Kidney tubule cell (primary cell): ENCODE data around the gene RPA3.
"Not testable (repeated sequence)": the region's sequence is repeated elsewhere in the genome, so short reads cannot be mapped to it uniquely, and the experiment has no call there.

Experiments
- DNase-seq: peaks from one replicate; pipeline ENCODE4 v3.0.0-alpha.2; 2018; ENCODE audit warnings: low spot score

The RPA3 gene

DNA sequence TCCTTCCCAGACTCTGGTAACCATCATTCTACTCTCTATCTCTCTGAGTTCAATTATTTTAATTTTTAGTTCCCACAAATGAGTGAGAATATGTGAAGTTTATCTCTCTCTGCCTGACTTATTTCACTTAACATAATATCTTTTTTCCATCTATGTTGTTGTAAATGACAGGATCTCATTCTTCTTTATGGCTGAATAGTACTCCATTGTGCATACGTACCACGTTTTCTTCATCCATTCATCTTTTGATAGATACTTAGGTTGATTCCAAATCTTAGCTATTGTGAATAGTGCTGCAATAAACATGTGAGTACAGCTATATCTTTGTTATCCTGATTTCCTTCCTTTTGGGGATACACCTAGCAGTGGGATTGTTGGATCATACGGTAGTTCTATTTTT is 23.9 kb downstream of the RPA3 start:
- DNase-seq = no peak

DNA sequence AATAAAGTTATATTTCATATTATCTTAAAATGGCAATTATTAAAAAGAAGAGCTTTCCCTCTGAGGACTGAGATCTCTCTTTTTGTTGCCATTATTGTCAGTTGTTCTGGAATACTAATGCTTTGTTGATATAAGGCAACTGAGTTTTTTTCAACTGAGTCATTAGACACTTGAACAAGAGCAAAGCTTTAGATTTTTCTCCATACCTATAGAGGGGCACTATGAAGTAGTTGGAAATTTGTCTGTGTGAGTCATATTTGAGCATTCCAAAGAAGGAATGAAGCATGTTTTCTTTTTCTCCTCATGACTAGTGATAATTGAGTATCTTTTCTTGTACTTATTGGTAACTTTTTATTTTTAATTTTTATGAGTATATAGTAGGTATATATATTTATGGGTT is 24.5 kb downstream of the RPA3 start:
- DNase-seq = peak; percentile 88

DNA sequence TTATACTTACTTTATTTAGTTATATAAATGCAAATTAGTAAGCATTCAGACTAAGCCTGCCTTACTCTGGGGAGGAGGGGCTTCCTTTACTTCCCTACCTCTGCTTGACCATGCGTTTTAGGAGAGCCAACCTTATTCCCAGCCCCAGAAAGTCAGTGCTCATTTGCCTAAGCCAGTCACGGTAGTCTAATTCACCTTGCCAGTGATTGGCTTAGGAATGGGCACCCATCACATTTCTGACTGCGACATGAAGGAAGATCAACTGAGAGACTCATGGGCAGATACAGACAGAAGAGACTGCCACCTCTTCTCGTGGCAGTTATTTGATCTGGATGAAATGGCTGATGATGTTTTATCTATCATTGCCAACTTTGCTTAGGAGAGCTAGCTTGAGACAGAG is 29.5 kb downstream of the RPA3 start:
- no peak for DNase-seq

DNA sequence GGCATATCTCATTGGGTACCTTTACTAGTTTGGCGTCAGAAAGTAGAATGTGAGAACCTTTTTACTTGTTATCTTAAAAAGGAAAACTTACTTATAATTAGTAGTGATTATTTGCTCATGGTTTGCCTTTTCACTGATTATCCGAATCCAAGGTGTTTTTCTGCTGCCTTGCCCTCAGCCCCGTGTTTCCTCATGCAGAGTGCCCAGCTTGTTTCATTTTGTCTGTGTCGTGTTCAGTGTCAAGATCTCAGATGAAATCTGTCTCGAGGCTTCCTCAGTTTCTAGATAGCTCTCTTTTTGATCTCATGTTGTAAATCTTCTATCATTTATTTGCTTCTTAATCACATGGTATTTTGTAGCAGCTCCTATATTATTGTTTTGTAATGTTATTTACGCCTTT is 30.1 kb downstream of the RPA3 start:
- no peak for DNase-seq

DNA sequence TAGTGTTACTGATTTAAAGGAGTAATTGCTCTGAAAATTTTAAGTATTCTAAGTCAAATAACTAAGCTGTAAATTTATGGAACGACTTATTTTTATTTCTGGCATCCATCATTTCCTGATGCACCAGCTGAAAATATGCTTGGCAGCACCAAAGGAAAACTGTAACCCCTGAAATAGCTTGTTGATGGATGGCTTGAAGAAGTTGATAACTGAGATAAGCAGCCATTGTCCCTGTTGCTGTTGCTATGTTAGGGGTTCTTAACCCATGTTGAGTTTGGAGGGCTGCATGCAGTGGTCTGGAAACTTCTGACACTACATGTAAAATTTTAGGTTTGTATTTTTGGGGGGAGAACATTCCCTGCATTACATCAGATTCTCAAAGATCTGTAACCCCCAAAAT is 30.6 kb downstream of the RPA3 start:
- DNase-seq = no peak

DNA sequence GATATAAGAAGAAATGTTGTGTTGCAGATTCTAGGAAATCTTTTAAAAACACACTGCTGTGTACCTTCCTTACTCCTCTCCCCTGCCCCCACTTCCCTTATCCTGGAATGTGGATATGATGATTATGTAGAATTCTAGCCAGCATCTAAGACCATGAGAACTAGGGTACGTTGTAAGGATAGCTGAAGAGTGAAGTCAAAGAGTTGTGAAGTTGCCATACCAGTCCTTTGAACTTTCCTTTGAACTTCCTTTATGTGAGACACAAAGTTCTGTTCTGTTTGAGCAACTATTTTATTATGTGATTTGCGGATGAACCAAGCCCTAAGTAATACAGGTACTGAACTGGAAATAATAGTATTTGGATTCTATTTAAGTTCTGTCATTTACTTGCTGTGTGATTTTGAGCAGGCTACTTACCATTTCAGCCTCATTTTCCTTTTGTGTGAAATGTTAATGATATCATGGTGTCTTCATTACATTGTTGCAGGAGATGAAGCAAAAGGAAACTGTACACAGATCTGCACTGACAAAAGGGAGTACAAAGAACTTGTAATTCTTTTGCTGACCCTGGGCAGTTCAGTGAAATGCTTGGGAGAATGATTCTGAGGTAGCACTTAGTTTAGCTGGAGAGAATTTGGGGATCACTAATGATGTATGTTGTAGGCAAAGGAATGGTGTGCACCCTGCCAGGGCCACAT is 31.4 kb downstream of the RPA3 start:
- no peak for DNase-seq

DNA sequence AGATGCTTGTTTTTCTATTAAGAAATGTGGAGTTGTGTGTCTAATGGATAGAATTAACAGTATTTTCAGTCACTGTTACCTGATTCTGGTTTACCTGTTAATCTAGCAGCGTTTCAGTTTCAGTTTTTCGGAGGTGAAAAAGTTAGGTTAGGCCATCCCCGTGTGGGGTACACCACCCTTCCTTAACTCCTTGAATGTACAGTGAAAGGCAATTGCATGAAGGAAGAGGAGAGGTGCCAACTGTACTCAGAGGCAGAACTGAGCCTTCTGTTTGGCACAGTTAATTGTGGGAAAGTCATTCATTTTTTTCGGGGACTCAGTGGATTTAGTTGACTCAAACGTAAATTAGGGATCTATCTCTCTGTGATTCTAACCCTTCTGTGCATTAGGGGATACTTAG is 35.5 kb downstream of the RPA3 start:
- no peak for DNase-seq

DNA sequence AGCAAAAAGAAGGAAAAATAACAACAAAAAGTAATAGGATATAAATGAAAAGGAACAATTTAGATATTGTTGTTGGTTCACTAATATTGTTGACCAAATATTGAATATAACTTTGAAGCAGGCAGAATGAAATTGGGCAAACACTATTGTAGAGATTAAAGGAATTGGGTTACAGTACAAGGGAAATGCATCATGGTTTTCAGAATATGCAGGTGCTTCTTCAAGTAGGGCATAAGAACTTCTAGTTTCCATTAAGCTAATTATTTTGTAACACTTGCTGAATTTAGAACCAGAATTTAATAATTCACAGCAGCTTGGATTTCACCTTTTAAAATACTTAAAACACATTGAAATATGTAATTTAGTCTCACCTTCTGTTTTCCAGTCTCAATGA is 36.5 kb downstream of the RPA3 start:
- no peak for DNase-seq

DNA sequence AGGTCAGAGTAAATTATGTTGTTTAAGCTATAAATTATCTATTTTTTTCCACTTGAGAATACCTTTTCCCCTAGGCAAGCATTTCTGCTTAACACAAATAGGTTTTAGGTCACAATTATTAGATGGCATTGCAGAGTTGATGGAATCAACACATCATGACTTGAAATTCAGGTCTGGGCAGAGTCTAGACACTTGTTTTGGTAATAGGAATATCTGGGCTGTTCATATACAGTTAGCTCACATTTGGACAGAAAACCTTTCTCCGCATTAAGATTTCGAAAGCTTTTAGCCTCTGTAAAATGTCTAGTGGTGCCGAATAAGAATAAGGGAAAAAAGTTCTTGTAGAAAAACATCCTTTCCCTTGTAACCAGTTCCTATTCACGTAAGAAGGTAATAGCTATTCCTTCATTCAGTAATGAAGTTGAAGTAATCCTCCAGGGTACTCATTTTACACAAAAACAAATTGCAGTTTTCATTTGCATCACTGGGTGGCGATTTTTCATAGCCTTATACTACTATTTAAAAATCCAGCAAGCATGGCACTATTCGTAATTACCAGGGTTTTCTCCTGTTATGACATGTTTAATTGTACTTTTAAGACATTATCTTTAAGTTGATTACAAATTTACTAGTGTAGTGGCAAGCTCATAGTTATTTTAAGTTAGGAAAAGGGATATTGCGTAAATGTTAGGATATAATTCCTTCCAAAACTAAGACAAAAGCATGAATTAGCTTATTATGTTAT is 37.0 kb downstream of the RPA3 start:
- DNase-seq = peak; percentile 68

DNA sequence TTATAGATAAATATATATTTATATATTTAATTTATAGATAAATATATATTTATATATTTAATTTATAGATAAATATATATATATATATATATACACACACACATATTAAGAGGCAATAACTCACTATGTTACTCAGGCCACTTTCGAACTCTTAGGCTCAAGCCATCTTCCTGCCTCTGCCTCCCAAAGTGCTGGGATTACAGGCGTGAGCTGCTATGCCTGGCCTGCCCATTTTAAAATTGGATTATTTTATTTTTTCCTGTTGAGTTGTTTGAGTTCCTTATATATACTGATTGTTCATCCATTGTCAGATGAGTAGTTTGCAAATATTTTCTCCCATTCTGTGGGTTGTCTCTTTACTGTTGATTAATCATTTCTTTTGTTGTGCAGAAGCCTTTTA is 38.8 kb downstream of the RPA3 start:
- not testable (repeated sequence) for DNase-seq

DNA sequence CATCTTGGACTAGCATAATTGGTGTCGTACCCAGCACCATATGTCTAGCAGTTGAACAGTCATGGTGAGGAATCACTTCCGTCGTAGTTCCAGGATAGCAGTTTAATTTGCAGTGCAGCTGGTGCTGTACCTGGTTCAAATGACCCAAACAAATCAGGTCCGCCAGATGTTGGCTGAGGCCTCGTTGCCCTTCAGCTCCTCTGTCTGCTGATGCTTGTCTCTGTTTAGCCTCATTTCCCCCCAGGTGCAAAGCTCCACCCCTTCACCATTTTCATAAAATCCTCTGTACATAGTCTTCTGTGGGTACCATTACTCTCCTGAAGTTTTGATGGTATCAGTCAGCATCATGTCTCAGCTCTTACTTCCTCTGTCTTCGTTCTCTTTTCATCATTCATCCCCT is 42.7 kb downstream of the RPA3 start:
- DNase-seq = no peak

DNA sequence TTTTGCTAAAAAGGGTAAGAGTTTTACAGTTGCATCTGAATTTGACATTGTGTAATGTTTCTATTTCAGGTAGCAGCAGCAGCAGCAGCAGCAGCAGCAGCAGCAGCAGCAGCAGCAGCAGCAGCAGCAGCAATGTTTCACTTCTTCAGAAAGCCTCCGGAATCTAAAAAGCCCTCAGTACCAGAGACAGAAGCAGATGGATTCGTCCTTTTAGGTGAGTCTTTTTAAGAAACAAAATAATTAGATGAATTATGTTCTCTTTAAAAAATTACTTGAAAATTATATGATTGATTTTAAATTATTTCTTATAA is 45.2 kb downstream of the RPA3 start:
- DNase-seq = no peak

DNA sequence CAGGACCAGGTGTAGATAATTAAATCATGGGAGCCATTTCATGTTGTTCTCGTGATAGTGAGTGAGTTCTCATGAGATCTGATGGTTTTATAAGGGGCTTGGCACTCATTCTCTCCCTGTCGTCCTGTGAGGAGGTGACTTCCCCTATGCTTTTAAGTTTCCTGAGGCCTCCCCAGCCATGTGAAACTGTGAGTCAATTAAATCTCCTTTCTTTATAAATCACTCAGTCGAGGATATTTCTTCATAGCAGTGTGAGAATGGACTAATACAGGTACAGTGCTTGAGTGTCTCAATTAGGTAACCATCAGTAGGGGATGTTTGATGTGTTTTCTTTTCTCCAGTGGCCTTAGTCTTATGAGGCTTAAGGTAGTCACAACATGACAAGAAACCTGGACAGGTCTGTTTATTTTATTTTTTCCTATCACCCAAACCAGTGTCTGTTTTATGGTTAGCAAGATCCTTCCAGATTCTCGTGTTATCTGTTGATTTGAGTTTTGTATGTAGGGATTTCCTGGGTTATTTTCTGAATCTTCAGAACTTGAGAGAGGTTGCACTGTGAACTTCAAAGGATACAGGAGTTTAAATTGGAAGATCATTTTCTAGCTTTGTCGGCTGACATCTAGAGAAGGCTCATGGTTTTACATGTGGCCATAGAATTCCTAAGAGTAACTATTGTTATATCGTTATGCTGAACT is 45.7 kb downstream of the RPA3 start:
- DNase-seq = no peak

DNA sequence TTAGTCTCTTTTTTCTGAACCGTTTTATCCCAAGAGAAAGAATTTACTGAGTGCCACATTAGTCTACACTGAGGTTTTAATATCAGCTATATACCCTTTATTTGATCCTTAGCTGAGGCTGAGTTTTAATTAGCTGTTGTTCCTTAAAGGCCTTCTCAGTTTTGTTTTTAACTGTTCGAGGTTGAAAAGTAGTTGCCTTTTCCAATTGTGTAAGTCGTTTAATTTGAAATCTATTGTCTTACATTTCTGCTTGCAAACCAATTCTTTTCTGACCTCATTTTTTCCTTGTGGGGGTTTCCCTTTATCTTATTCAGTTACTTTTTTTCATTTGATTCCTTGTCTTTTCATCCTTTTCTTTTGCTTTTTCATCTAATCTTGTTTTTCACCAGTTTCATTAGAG is 47.0 kb downstream of the RPA3 start:
- no peak for DNase-seq

DNA sequence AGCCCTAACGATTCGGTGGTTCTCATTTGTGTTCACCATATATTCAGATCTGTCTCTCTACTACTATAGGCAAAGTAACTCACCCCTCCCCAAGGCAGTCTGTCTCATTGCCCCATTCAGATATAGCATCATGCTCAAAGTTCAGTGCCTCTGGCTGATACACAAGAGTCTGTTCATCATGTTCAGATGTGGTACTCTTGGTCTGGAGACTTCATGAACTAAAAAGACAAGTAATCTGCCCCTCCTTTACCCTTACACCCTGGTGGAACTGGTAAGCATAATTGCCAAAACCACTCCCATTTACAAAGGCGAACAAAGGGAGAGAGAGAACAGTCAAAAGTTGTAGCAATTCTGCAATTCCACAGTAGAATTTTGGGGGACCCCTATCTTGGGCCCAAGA is 47.9 kb downstream of the RPA3 start:
- no peak for DNase-seq

DNA sequence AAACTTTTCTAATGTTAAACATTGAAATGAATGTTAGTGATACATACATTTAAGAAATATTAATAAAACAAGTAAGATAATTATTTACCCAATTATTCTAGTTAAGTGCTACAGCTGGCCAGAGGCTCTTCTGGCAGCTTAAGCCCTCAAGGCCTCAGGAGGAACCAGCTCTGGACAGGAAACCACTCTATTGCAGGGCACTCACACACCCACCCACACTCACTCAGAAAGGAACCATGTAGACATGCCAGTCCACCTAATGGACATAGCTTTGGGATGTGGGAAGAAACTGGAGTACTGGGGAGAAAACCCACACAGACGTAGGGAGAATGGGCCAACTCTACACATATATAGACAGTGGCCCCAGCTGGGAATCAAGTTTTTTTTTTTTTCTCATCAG is 49.7 kb downstream of the RPA3 start:
- no peak for DNase-seq

DNA sequence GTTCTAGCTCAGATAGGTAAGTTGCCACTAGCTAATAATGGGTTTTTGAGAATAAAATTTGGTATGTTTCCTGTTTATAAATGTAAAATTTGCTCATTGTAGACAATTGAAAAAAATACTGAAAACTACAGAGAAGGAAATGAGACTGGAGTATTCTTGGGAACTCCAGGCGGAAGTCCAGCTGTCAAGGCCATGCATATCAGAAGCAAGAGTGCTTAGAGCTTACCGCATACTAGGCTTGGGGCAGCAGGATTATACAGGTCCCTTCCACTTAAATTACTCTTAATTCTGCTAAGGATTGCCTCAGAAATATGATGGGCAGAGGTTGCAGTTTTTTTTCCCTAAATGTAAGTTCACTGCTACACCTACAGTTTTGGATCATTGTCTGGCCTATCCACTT is 51.2 kb downstream of the RPA3 start:
- no peak for DNase-seq

DNA sequence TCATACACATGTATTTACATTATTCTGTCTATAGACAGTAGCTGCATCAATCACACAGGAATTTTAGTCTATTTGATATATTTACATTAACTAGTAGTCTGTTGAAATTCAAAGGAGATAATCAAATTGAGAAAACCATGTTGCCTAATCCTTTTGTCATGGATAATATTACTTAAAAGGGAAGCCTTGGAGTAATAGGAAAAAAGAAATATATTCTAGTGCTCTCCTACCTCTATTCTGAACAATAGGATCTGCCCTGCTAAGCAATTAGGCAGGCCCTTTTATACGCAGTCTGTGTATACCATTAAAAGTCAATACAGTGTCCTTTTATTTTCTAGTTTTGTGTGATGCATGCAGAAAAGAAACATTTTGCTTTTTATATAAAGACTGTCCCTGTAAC is 53.4 kb downstream of the RPA3 start:
- no peak for DNase-seq

DNA sequence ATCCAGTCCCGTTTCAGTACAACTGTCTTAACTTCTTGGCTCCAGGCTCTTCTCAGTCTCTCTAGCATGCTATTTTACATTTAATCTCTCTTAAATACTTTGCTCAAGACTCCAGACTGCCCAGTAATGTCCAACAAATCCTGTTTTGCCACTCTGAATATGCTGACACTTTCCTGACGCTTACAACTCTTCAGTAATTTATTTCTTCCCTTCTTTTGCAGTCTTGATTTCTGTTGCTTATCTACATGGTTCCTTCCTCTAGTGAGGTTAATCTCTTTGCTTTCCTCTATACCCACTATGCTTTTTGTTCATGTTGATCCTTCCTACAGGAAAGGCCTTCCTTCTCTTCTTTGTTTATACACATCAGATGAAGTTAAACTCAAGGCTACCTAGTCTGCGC is 54.1 kb downstream of the RPA3 start:
- no peak for DNase-seq

DNA sequence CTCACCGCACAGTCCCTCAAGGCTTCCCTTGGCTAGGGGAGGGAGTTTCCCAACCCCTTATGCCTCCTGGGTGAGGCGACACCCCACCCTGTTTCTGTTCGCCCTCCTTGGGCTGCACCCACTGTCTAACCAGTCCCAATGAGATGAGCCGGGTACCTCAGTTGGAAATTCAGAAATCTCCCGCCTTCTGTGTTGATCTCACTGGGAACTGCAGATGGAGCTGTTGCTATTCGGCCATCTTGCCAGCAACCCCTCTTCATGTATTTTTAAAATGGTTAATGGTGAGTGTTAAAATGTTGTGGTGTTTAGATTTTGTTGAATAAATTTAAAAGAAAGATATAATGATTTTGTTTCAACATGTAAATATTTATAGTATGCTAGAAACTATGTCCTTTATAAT is 55.9 kb downstream of the RPA3 start:
- DNase-seq = no peak

DNA sequence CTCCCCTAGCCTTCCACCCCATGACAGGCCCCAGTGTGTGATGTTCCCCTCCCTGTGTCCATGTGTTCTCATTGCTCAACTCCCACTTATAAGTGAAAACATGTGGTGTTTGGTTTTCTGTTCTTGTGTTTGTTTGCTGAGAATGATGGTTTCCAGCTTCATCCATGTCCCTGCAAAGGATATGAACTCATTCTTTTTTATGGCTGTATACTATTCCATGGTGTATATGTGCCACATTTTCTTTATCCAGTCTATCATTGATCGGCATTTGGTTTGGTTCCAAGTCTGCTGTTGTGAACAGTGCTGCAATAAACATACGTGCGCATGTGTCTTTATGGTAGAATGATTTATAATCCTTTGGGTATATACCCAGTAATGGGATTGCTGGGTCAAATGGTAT is 61.9 kb downstream of the RPA3 start:
- DNase-seq = not testable (repeated sequence)

DNA sequence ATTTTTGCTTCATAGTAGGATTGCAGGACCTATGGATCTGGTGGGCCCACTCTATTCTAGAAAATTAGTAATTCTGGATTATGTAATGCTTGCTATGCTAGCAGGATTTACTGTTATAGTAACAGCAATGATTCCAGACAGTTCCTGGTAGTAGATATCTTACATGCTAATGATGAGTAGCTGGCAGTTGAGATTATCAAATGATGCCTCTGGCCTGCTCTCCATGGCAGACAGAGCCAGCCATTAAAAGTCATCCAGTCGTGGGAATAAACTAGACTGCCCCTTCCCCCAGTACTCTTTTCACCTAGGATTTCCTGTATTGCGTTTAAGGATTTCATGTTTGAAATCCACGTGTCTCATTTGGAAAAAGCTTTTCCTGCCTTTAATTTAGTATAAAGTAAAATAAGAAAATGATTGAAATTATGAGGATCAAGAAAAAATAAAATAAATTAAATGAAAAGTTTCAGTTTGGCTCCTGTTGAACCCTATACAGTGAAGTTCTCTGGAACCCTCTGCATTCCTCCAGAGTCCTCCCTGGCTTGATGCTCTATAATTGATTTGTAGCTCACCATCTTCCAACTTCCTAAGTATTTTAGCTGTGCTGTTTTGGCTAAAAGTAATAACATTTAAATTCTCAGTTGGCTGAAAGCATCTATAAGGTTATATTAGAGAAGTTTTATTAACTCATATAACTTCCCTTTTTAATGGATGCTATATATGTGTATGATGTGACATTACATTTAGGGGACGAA is 63.3 kb downstream of the RPA3 start:
- DNase-seq = no peak
